Panc1 (cell line): ENCODE measurements around the gene VAT1L.

Experiments used
- CTCF ChIP-seq: fragments of 450-650 bp; IDR thresholded peaks from 2 replicates; pipeline ENCODE4 v1.5.1; 2017; ENCODE audit warnings: mild to moderate bottlenecking
- POLR2AphosphoS5 ChIP-seq: IDR thresholded peaks from 2 replicates; pipeline ENCODE4 v1.6.1; 2012; ENCODE audit warnings: mild to moderate bottlenecking, low read depth, low read length, moderate library complexity
- REST ChIP-seq, 2 experiments: IDR thresholded peaks; 2 replicates each; pipeline ENCODE4 v1.6.1; 2011 to 2012; ENCODE audit warnings: low read depth in 2 of 2, control low read depth in 1 of 2, low read length in 1 of 2, mild to moderate bottlenecking in 1 of 2, moderate library complexity in 1 of 2; ENCODE audit not compliant: insufficient read depth in 1 of 2
- TCF7L2 ChIP-seq: IDR thresholded peaks from 2 replicates; pipeline ENCODE4 v1.6.1; 2011; ENCODE audit warnings: mild to moderate bottlenecking, low read depth, low read length, inconsistent platforms

GRCh38 chr16:78025631-78026030, 237.3 kb downstream of the VAT1L start:
- TF ChIP-seq CTCF (no peak), POLR2AphosphoS5 (no peak), TCF7L2 (no peak), REST (IDR thresholded peaks at IDR 0.05; ENCODE audit: insufficient read depth in 1 of 2, low read depth in 2 of 2, low read length in 1 of 2) (no peak)
